ENCODE measurements around the gene KITLG. TPM values are rescaled to one million over a fixed set of nuclear protein-coding genes. Genes with fewer than 3 reads are reported as not detected.
"Not testable (repeated sequence)": the region's sequence is repeated elsewhere in the genome, so short reads cannot be mapped to it uniquely, and the experiment has no call there.

KITLG gene
- total RNA-seq, 1 experiment from 2014 or later: 7.4 TPM

DNA sequence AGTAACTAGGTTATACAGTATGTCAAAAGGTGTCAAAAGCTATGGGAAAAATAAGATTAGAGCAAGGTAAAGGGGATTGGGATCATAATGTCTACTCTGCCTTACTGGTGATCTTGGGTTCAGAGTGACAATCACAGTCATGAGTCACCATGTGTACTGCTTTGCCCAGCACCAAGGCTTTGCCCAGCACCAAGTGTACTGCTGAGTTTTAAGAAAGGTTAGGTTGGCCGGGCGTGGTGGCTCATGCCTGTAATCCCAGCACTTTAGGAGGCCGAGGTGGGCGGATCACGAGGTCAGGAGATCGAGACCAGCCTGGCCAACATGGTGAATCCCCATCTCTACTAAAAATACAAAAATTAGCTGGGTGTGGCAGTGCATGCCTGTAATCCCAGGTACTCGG lies 32.3 kb downstream of the KITLG start:
- H3K27ac ChIP-seq (ENCODE audit: low read length); ATAC-seq; CTCF ChIA-PET; H3K4me1 ChIP-seq (ENCODE audit: control insufficient read depth, insufficient read depth, low read length); DNase-seq (ENCODE audit: low read depth, low spot score); intact Hi-C loops (cut with micrococcal nuclease; ENCODE audit: unreplicated experiment); H3K4me3 ChIP-seq (ENCODE audit: low read depth in 2 of 2, low read length in 2 of 2); POLR2A ChIA-PET; H3K27me3 ChIP-seq (ENCODE audit: control insufficient read depth, insufficient read depth, low read length); in situ Hi-C loops (cut with HindIII; ENCODE audit: low pct_unique_long_range_greater_than_20kb, low sequenced_read_pairs); H3K9me3 ChIP-seq (ENCODE audit: control insufficient read depth, insufficient read depth, low read depth, low read length); BruUV-seq (replicated peaks); H3K36me3 ChIP-seq (ENCODE audit: control insufficient read depth, insufficient read depth, low read length): not testable (repeated sequence)

DNA sequence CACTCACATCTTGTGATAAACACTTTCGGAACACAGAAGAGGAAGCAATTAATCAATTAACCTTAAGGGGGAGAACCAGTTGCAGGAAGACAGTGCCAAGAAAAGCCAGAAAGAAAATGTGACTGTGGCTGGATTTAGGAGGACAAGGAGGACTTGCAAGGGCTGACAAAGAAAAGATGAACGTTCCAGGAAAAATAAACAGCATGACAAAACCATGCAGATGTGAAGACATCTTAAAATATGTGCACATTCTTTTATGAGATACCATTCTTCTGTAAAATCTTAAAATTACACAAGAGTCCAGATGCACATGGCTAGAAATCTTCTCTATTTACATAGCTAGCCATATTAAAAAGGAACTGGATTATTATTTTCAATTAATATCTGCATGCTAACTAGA lies 33.4 kb downstream of the KITLG start:
- no peaks in the 10 kb centered on the region for H3K9me3 ChIP-seq (ENCODE audit: control insufficient read depth, insufficient read depth, low read depth, low read length)
- TF ChIP-seq TCF7L2 (IDR thresholded peaks at IDR 0.05; ENCODE audit: low read depth, low read length) (no peak), SIN3A (IDR thresholded peaks at IDR 0.05; ENCODE audit: borderline replicate concordance, insufficient read depth, low read depth, low read length) (no peak)
- in situ Hi-C loops (cut with HindIII; ENCODE audit: low pct_unique_long_range_greater_than_20kb, low sequenced_read_pairs): no loop called here
- POLR2A ChIA-PET: no interaction called here
- H3K27ac ChIP-seq (ENCODE audit: low read length): no peak overlapping the region
- no peaks in the 10 kb centered on the region for H3K36me3 ChIP-seq (ENCODE audit: control insufficient read depth, insufficient read depth, low read length)
- ATAC-seq (no peak), DNase-seq (ENCODE audit: low read depth, low spot score) (no peak)
- H3K4me1 ChIP-seq (ENCODE audit: control insufficient read depth, insufficient read depth, low read length): no peaks in the 10 kb centered on the region
- BruUV-seq (replicated peaks): no TSS peak
- no peaks in the 10 kb centered on the region for H3K27me3 ChIP-seq (ENCODE audit: control insufficient read depth, insufficient read depth, low read length)
- no peak overlapping the region for H3K4me3 ChIP-seq (ENCODE audit: low read depth in 2 of 2, low read length in 2 of 2)
- intact Hi-C loops (cut with micrococcal nuclease; ENCODE audit: unreplicated experiment): no loop called here
- CTCF ChIA-PET: no interaction called here

DNA sequence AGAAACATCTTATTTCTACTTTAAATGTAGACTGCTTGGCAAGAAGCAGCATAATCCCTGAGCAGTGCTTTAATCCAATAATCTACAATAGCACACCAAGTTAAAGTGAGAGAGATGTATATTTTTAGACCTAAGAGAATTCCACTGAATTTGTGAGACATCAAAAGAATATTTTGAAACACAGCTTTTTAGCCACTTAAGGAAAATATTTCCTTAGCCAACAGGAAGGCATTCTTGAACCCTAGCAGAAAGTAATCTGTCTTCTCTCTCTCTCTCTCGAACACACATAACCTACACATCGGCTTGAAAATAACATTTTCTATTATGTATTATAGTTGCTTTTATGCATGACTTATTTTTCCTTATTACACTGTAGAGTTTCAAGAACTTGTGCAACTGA lies 34.0 kb downstream of the KITLG start:
- intact Hi-C loops (cut with micrococcal nuclease; ENCODE audit: unreplicated experiment) (no loop called here), in situ Hi-C loops (cut with HindIII; ENCODE audit: low pct_unique_long_range_greater_than_20kb, low sequenced_read_pairs) (no loop called here)
- H3K27me3 ChIP-seq (ENCODE audit: control insufficient read depth, insufficient read depth, low read length): no peaks in the 10 kb centered on the region
- no TSS peak for BruUV-seq (replicated peaks)
- ChIA-PET POLR2A (no interaction called here), CTCF (no interaction called here)
- no peak overlapping the region for H3K27ac ChIP-seq (ENCODE audit: low read length)
- ATAC-seq (no peak), DNase-seq (ENCODE audit: low read depth, low spot score) (no peak)
- TF ChIP-seq POLR2AphosphoS5 (IDR thresholded peaks at IDR 0.05; ENCODE audit: low read depth, low read length) (no peak), SIN3A (IDR thresholded peaks at IDR 0.05; ENCODE audit: borderline replicate concordance, insufficient read depth, low read depth, low read length) (no peak), TCF7L2 (IDR thresholded peaks at IDR 0.05; ENCODE audit: low read depth, low read length) (no peak)
- TF ChIP-seq, protein P1, sequence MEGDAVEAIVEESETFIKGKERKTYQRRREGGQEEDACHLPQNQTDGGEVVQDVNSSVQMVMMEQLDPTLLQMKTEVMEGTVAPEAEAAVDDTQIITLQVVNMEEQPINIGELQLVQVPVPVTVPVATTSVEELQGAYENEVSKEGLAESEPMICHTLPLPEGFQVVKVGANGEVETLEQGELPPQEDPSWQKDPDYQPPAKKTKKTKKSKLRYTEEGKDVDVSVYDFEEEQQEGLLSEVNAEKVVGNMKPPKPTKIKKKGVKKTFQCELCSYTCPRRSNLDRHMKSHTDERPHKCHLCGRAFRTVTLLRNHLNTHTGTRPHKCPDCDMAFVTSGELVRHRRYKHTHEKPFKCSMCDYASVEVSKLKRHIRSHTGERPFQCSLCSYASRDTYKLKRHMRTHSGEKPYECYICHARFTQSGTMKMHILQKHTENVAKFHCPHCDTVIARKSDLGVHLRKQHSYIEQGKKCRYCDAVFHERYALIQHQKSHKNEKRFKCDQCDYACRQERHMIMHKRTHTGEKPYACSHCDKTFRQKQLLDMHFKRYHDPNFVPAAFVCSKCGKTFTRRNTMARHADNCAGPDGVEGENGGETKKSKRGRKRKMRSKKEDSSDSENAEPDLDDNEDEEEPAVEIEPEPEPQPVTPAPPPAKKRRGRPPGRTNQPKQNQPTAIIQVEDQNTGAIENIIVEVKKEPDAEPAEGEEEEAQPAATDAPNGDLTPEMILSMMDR (IDR thresholded peaks at IDR 0.05): no peak
- TF ChIP-seq, protein P2, sequence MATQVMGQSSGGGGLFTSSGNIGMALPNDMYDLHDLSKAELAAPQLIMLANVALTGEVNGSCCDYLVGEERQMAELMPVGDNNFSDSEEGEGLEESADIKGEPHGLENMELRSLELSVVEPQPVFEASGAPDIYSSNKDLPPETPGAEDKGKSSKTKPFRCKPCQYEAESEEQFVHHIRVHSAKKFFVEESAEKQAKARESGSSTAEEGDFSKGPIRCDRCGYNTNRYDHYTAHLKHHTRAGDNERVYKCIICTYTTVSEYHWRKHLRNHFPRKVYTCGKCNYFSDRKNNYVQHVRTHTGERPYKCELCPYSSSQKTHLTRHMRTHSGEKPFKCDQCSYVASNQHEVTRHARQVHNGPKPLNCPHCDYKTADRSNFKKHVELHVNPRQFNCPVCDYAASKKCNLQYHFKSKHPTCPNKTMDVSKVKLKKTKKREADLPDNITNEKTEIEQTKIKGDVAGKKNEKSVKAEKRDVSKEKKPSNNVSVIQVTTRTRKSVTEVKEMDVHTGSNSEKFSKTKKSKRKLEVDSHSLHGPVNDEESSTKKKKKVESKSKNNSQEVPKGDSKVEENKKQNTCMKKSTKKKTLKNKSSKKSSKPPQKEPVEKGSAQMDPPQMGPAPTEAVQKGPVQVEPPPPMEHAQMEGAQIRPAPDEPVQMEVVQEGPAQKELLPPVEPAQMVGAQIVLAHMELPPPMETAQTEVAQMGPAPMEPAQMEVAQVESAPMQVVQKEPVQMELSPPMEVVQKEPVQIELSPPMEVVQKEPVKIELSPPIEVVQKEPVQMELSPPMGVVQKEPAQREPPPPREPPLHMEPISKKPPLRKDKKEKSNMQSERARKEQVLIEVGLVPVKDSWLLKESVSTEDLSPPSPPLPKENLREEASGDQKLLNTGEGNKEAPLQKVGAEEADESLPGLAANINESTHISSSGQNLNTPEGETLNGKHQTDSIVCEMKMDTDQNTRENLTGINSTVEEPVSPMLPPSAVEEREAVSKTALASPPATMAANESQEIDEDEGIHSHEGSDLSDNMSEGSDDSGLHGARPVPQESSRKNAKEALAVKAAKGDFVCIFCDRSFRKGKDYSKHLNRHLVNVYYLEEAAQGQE (IDR thresholded peaks at IDR 0.05; ENCODE audit: insufficient read depth in 1 of 2, low read depth in 2 of 2, low read length in 1 of 2): no peak
- H3K4me3 ChIP-seq (ENCODE audit: low read depth in 2 of 2, low read length in 2 of 2): no peak overlapping the region
- H3K36me3 ChIP-seq (ENCODE audit: control insufficient read depth, insufficient read depth, low read length): no peaks in the 10 kb centered on the region
- no peaks in the 10 kb centered on the region for H3K4me1 ChIP-seq (ENCODE audit: control insufficient read depth, insufficient read depth, low read length)
- H3K9me3 ChIP-seq (ENCODE audit: control insufficient read depth, insufficient read depth, low read depth, low read length): no peaks in the 10 kb centered on the region
